ENCODE data around the gene STIM1. TPM values are rescaled to one million over a fixed set of nuclear protein-coding genes. Genes with fewer than 3 reads are reported as not detected.

STIM1 gene
- total RNA-seq, 1 experiment from 2014 or later, result 9.0 TPM

GRCh38 chr11:3825473-3826154 lies 29.9 kb upstream of the STIM1 start:
- no peaks in the 10 kb centered on the region for H3K9me3 ChIP-seq (ENCODE audit: low read length)
- no peak overlapping the region for H3K4me2 ChIP-seq (ENCODE audit: low read depth, low read length, poor library complexity, severe bottlenecking)
- H3K4me3 ChIP-seq (ENCODE audit: low read length), result no peak overlapping the region
- no peak for DNase-seq
- H3K4me1 ChIP-seq (ENCODE audit: low read length), result peaks cover 32% of the 10 kb centered on the region
- H4K20me1 ChIP-seq (ENCODE audit: insufficient read depth, low read depth, low read length), result no peaks in the 10 kb centered on the region
- H3K36me3 ChIP-seq (ENCODE audit: insufficient read depth, low read length), result no peaks in the 10 kb centered on the region; the same call in 1 of the 2 replicates
- H3K27me3 ChIP-seq (ENCODE audit: low read length), result no peaks in the 10 kb centered on the region
- H3K27ac ChIP-seq (ENCODE audit: low read length), result peak overlapping the region; percentile 66
- no peak overlapping the region for H2AFZ ChIP-seq (ENCODE audit: low read length)
- peaks cover 11% of the 10 kb centered on the region for H3K79me2 ChIP-seq (ENCODE audit: low read length)
- no peak overlapping the region for H3K9ac ChIP-seq (ENCODE audit: low read length)
- no peaks in the 10 kb centered on the region for H3K9me2 ChIP-seq (replicated peaks; ENCODE audit: insufficient read depth, low read length)

- H3K79me2 ChIP-seq (ENCODE audit: low read length), result peaks cover 22% of the 10 kb centered on the region
- no peaks in the 10 kb centered on the region; the same call in 1 of the 2 replicates for H3K36me3 ChIP-seq (ENCODE audit: insufficient read depth, low read length)
- H3K4me3 ChIP-seq (ENCODE audit: low read length), result no peak overlapping the region
- no peak overlapping the region for H2AFZ ChIP-seq (ENCODE audit: low read length)
- peak overlapping the region; percentile 66 for H3K27ac ChIP-seq (ENCODE audit: low read length)
- H3K9me2 ChIP-seq (replicated peaks; ENCODE audit: insufficient read depth, low read length), result no peaks in the 10 kb centered on the region
- H4K20me1 ChIP-seq (ENCODE audit: insufficient read depth, low read depth, low read length), result peaks cover 6% of the 10 kb centered on the region
- DNase-seq, result no peak
- H3K9ac ChIP-seq (ENCODE audit: low read length), result no peak overlapping the region
- no peaks in the 10 kb centered on the region for H3K9me3 ChIP-seq (ENCODE audit: low read length)
- H3K4me2 ChIP-seq (ENCODE audit: low read depth, low read length, poor library complexity, severe bottlenecking), result no peak overlapping the region
- H3K27me3 ChIP-seq (ENCODE audit: low read length), result no peaks in the 10 kb centered on the region
- H3K4me1 ChIP-seq (ENCODE audit: low read length), result peaks cover 32% of the 10 kb centered on the region
These were observed 28.7 kb upstream of the STIM1 start for GRCh38 chr11:3826721-3827120.

DNA sequence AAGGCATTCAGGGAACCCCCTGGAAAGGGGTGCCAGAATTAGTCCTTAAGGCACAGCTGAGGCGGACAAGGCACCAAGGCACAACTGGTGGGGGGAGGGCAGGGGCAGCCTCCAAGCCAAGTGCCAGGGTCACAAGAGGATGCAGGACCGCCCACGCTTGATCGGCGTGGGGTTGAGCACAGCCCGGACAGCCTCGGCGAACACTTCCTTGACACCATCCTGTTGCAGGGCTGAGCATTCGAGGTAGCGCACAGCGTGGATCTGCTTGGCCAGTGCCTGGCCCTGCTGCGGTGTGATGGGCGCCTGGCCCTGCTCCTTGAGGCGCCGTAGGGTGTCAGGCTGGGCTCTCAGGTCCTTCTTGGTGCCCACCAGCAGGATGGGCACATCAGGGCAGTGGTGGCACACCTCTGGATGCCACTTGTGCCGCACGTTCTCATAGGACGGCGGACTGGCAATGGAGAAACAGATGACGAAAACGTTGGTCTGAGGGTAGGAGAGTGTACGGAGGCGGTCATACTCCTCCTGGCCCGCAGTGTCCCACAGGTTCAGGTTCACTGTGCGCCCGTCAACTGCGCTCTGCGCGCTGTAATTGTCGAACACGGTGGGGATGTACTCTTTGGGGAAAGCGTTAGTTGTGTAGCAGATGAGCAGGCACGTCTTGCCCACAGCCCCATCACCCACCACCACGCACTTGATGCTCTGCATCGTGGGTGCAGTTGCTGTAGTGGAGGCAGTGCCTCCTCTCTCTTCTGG lies 27.9 kb upstream of the STIM1 start:
- Histone ChIP-seq H3K9ac (ENCODE audit: low read length) (no peak overlapping the region), H3K4me1 (ENCODE audit: low read length) (peaks cover 38% of the 10 kb centered on the region), H3K9me2 (replicated peaks; ENCODE audit: insufficient read depth, low read length) (no peaks in the 10 kb centered on the region), H3K4me3 (ENCODE audit: low read length) (no peak overlapping the region), H3K9me3 (ENCODE audit: low read length) (no peaks in the 10 kb centered on the region), H3K36me3 (ENCODE audit: insufficient read depth, low read length) (no peaks in the 10 kb centered on the region; the same call in 1 of the 2 replicates), H2AFZ (ENCODE audit: low read length) (no peak overlapping the region), H4K20me1 (ENCODE audit: insufficient read depth, low read depth, low read length) (peaks cover 11% of the 10 kb centered on the region), H3K79me2 (ENCODE audit: low read length) (peaks cover 31% of the 10 kb centered on the region), H3K27ac (ENCODE audit: low read length) (peak overlapping the region; percentile 66; the same call in 1 of the 2 replicates), H3K4me2 (ENCODE audit: low read depth, low read length, poor library complexity, severe bottlenecking) (no peak overlapping the region), H3K27me3 (ENCODE audit: low read length) (no peaks in the 10 kb centered on the region)
- DNase-seq, result no peak

GRCh38 chr11:3830088-3830487 lies 25.4 kb upstream of the STIM1 start:
- peaks cover 56% of the 10 kb centered on the region for H3K79me2 ChIP-seq (ENCODE audit: low read length)
- H3K36me3 ChIP-seq (ENCODE audit: insufficient read depth, low read length), result no peaks in the 10 kb centered on the region; the same call in 1 of the 2 replicates
- H3K9ac ChIP-seq (ENCODE audit: low read length), result no peak overlapping the region
- no peak for DNase-seq
- no peaks in the 10 kb centered on the region for H3K27me3 ChIP-seq (ENCODE audit: low read length)
- H3K27ac ChIP-seq (ENCODE audit: low read length), result no peak overlapping the region
- no peak overlapping the region for H3K4me2 ChIP-seq (ENCODE audit: low read depth, low read length, poor library complexity, severe bottlenecking)
- H3K4me1 ChIP-seq (ENCODE audit: low read length), result peaks cover 59% of the 10 kb centered on the region
- no peak overlapping the region for H2AFZ ChIP-seq (ENCODE audit: low read length)
- H3K9me3 ChIP-seq (ENCODE audit: low read length), result no peaks in the 10 kb centered on the region
- H3K9me2 ChIP-seq (replicated peaks; ENCODE audit: insufficient read depth, low read length), result no peaks in the 10 kb centered on the region
- H3K4me3 ChIP-seq (ENCODE audit: low read length), result no peak overlapping the region
- H4K20me1 ChIP-seq (ENCODE audit: insufficient read depth, low read depth, low read length), result peaks cover 11% of the 10 kb centered on the region

DNA sequence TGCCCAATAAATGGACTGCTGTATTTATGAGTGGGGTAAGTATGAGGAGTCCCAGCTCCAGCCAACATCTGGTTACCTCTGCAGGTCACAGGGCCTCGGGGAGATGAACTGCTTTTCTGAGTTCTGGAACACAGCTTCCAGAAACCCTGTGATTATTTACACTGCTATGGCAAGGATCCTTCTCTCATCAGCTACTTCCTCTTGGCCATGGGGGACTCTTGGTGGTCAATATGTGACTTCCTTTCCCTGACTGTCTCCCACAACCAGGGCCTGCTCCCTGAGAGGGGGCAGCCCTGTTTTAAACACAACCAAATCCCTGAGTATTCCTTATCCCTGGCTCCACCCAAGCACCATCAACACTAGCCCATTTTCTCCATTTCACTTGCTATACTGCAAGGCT lies 24.7 kb upstream of the STIM1 start:
- H3K4me3 ChIP-seq (ENCODE audit: low read length), result no peak overlapping the region
- H3K79me2 ChIP-seq (ENCODE audit: low read length), result peaks cover 62% of the 10 kb centered on the region
- no peaks in the 10 kb centered on the region; the same call in 1 of the 2 replicates for H3K36me3 ChIP-seq (ENCODE audit: insufficient read depth, low read length)

GRCh38 chr11:3831378-3832239 lies 23.9 kb upstream of the STIM1 start:
- Histone ChIP-seq H3K4me2 (ENCODE audit: low read depth, low read length, poor library complexity, severe bottlenecking) (no peak overlapping the region), H3K4me1 (ENCODE audit: low read length) (peaks cover 59% of the 10 kb centered on the region), H4K20me1 (ENCODE audit: insufficient read depth, low read depth, low read length) (peaks cover 11% of the 10 kb centered on the region), H3K4me3 (ENCODE audit: low read length) (no peak overlapping the region), H3K79me2 (ENCODE audit: low read length) (peaks cover 71% of the 10 kb centered on the region), H3K9ac (ENCODE audit: low read length) (no peak overlapping the region), H2AFZ (ENCODE audit: low read length) (no peak overlapping the region), H3K27me3 (ENCODE audit: low read length) (no peaks in the 10 kb centered on the region), H3K9me3 (ENCODE audit: low read length) (no peaks in the 10 kb centered on the region), H3K9me2 (replicated peaks; ENCODE audit: insufficient read depth, low read length) (no peaks in the 10 kb centered on the region), H3K27ac (ENCODE audit: low read length) (peak overlapping the region; percentile 62), H3K36me3 (ENCODE audit: insufficient read depth, low read length) (no peaks in the 10 kb centered on the region)
- no peak for DNase-seq

More for the DNA sequence above, 24.7 kb upstream of the STIM1 start:
- no peak for DNase-seq
- H3K9me2 ChIP-seq (replicated peaks; ENCODE audit: insufficient read depth, low read length), result no peaks in the 10 kb centered on the region
- no peak overlapping the region for H3K4me2 ChIP-seq (ENCODE audit: low read depth, low read length, poor library complexity, severe bottlenecking)
- no peaks in the 10 kb centered on the region for H3K27me3 ChIP-seq (ENCODE audit: low read length)
- H2AFZ ChIP-seq (ENCODE audit: low read length), result no peak overlapping the region
- H3K27ac ChIP-seq (ENCODE audit: low read length), result no peak overlapping the region
- H3K9ac ChIP-seq (ENCODE audit: low read length), result no peak overlapping the region
- peaks cover 59% of the 10 kb centered on the region for H3K4me1 ChIP-seq (ENCODE audit: low read length)
- peaks cover 11% of the 10 kb centered on the region for H4K20me1 ChIP-seq (ENCODE audit: insufficient read depth, low read depth, low read length)
- no peaks in the 10 kb centered on the region for H3K9me3 ChIP-seq (ENCODE audit: low read length)

DNA sequence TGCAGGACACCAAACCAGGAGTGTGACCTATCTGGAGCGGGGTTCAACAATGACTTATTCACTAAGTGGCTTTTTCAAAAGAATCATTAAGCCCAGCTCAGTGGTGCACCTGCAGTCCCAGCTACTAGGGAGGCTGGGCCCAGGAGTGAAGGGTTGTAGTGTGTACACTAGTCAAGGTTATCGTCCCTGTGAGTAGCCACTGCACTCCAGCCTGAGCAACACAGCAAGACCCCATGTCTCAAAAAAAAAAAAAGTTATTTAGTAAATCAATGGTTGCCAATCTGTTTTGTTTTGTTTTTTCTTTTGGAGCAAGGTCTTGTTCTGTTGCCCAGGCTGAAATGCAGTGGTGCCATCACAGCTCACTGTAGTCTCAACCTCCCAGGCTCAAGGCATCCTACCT lies 22.6 kb upstream of the STIM1 start:
- Histone ChIP-seq H3K79me2 (ENCODE audit: low read length) (peaks cover 82% of the 10 kb centered on the region), H2AFZ (ENCODE audit: low read length) (no peak overlapping the region), H3K27me3 (ENCODE audit: low read length) (no peaks in the 10 kb centered on the region), H3K9me2 (replicated peaks; ENCODE audit: insufficient read depth, low read length) (no peaks in the 10 kb centered on the region), H3K9me3 (ENCODE audit: low read length) (no peaks in the 10 kb centered on the region), H3K4me1 (ENCODE audit: low read length) (peaks cover 59% of the 10 kb centered on the region), H3K4me2 (ENCODE audit: low read depth, low read length, poor library complexity, severe bottlenecking) (no peak overlapping the region), H3K4me3 (ENCODE audit: low read length) (no peak overlapping the region), H3K36me3 (ENCODE audit: insufficient read depth, low read length) (no peaks in the 10 kb centered on the region), H3K9ac (ENCODE audit: low read length) (no peak overlapping the region), H4K20me1 (ENCODE audit: insufficient read depth, low read depth, low read length) (peaks cover 11% of the 10 kb centered on the region), H3K27ac (ENCODE audit: low read length) (peak overlapping the region; percentile 62)
- DNase-seq, result no peak

DNA sequence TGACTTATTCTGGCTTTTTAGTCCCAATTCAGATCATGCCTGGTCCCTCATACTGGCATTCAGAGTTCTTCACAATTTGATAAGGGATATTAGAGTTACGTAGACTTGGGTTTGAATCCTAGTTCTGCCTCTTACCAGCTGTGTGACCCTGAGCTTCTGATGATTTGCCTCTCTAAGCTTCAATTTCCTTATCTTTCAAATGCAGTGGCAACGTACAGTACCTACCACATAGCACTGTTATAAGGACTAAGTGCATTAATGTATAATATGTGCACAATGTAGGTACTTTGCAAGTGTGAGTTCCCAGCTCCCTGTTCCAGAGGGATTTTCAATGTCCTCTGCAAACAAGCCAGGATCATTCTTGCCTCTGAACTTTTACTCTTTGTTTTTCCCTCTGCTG lies 22.0 kb upstream of the STIM1 start:
- Histone ChIP-seq H2AFZ (ENCODE audit: low read length) (no peak overlapping the region), H3K36me3 (ENCODE audit: insufficient read depth, low read length) (no peaks in the 10 kb centered on the region), H3K79me2 (ENCODE audit: low read length) (peaks cover 86% of the 10 kb centered on the region), H3K9me2 (replicated peaks; ENCODE audit: insufficient read depth, low read length) (no peaks in the 10 kb centered on the region), H3K4me2 (ENCODE audit: low read depth, low read length, poor library complexity, severe bottlenecking) (no peak overlapping the region), H3K4me1 (ENCODE audit: low read length) (peaks cover 64% of the 10 kb centered on the region), H3K9ac (ENCODE audit: low read length) (no peak overlapping the region; the same call in 1 of the 2 replicates), H4K20me1 (ENCODE audit: insufficient read depth, low read depth, low read length) (peaks cover 11% of the 10 kb centered on the region), H3K9me3 (ENCODE audit: low read length) (no peaks in the 10 kb centered on the region), H3K4me3 (ENCODE audit: low read length) (no peak overlapping the region), H3K27ac (ENCODE audit: low read length) (peak overlapping the region; percentile 62), H3K27me3 (ENCODE audit: low read length) (no peaks in the 10 kb centered on the region)
- no peak for DNase-seq
